SU-DHL-6 (cell line): Measurements from ENCODE around the gene CNTD1.

Source experiments
- H2AFZ ChIP-seq: fragments of 200-600 bp; sonication (generic); 2 replicates; pipeline ENCODE4 v1.6.1; 2014; ENCODE audit warnings: low read depth, mild to moderate bottlenecking, moderate library complexity, mixed read lengths, antibody characterized with exemption, low read length; ENCODE audit not compliant: severe bottlenecking
- H3F3A ChIP-seq: fragments of 200-600 bp; shearing (Covaris generic); 2 replicates; pipeline ENCODE4 v1.6.0; 2016; ENCODE audit warnings: antibody characterized with exemption, mild to moderate bottlenecking; ENCODE audit not compliant: insufficient read depth
- H3K27ac ChIP-seq: fragments of 200-600 bp; sonication (generic); 2 replicates; pipeline ENCODE4 v1.5.1; 2016; ENCODE audit warnings: low read depth, mild to moderate bottlenecking, low read length, moderate library complexity, mixed read lengths
- H3K27me3 ChIP-seq: fragments of 200-600 bp; sonication (generic), shearing (Covaris generic); 2 replicates; pipeline ENCODE4 v1.6.0; 2014; ENCODE audit warnings: mild to moderate bottlenecking, low read length
- H3K36me3 ChIP-seq: fragments of 200-600 bp; sonication (generic); 2 replicates; pipeline ENCODE4 v1.6.1; 2014; ENCODE audit warnings: mild to moderate bottlenecking, low read length, mixed read lengths
- H3K4me2 ChIP-seq: fragments of 300-600, 200-600 bp; shearing (Covaris generic), sonication (generic); 2 replicates; pipeline ENCODE4 v1.6.0; 2014; ENCODE audit warnings: low read length, low read depth, mild to moderate bottlenecking; ENCODE audit not compliant: poor library complexity, severe bottlenecking
- H3K4me3 ChIP-seq: fragments of 200-600 bp; sonication (generic); 2 replicates; pipeline ENCODE4 v1.5.1; 2014; ENCODE audit warnings: antibody characterized with exemption, low read length, mild to moderate bottlenecking, mixed read lengths; ENCODE audit not compliant: insufficient read depth, poor library complexity, severe bottlenecking
- H3K79me2 ChIP-seq: fragments of 200-600 bp; sonication (generic); 2 replicates; pipeline ENCODE4 v1.6.1; 2014; ENCODE audit warnings: mild to moderate bottlenecking, low read length, moderate library complexity; ENCODE audit not compliant: insufficient read depth
- H3K9ac ChIP-seq: fragments of 200-600 bp; sonication (generic); 2 replicates; pipeline ENCODE4 v1.7.0; 2014; ENCODE audit warnings: mild to moderate bottlenecking, low read length
- H3K9me2 ChIP-seq: fragments of 200-600 bp; sonication (generic); replicated peaks from 2 replicates; pipeline ENCODE4 v1.6.1; 2014; ENCODE audit warnings: low read length; ENCODE audit not compliant: insufficient read depth
- H3K9me3 ChIP-seq: fragments of 200-600 bp; sonication (generic); 2 replicates; pipeline ENCODE4 v1.6.1; 2014; ENCODE audit warnings: low read length, mixed read lengths; ENCODE audit not compliant: insufficient read depth
- H4K20me1 ChIP-seq: fragments of 200-600 bp; sonication (generic); 2 replicates; pipeline ENCODE4 v1.6.1; 2014; ENCODE audit warnings: low read depth, mild to moderate bottlenecking, antibody characterized with exemption, low read length, moderate library complexity, mixed read lengths
- EZH2phosphoT487 ChIP-seq: fragments of 200-600 bp; sonication (generic), shearing (Covaris generic); conservative IDR thresholded peaks from 2 replicates; pipeline ENCODE4 v1.6.1; 2018; ENCODE audit warnings: mild to moderate bottlenecking, antibody characterized with exemption, low read length, moderate library complexity, mixed read lengths
- TF ChIP-seq, protein P1 (sequence below): fragments of 200-600 bp; sonication (generic); IDR thresholded peaks from one replicate; pipeline ENCODE4 v1.5.1; 2017; ENCODE audit warnings: antibody characterized with exemption, mild to moderate bottlenecking, low read length, moderate library complexity; ENCODE audit not compliant: insufficient read depth, poor library complexity, severe bottlenecking

CNTD1 gene

DNA sequence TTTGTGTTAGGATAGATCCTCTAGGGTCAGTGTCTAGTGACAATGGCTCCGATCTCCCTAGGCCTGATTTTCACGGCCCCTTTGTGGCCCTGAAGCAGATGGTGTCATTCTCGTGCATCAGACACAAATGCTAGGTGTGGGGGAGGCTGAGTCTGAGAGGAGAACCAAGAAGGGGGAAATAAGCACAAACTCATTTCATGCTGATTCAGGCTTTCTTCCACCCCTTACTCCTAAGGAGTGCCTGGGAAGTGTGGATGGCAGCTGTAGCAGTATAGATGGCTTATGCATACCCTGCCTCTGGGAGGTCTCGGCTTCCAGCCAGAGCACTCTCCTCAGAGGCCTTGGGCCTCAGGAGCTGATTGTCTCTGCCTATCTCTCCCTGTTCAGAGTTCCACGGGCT, 20.1 kb upstream of the CNTD1 start:
- H3K4me2 ChIP-seq: no peak overlapping the region
- no peaks in the 10 kb centered on the region for H4K20me1 ChIP-seq
- H2AFZ ChIP-seq: no peak overlapping the region
- H3K36me3 ChIP-seq: peaks cover 4% of the 10 kb centered on the region
- TF ChIP-seq EZH2phosphoT487: no peak
- TF ChIP-seq, protein P1, sequence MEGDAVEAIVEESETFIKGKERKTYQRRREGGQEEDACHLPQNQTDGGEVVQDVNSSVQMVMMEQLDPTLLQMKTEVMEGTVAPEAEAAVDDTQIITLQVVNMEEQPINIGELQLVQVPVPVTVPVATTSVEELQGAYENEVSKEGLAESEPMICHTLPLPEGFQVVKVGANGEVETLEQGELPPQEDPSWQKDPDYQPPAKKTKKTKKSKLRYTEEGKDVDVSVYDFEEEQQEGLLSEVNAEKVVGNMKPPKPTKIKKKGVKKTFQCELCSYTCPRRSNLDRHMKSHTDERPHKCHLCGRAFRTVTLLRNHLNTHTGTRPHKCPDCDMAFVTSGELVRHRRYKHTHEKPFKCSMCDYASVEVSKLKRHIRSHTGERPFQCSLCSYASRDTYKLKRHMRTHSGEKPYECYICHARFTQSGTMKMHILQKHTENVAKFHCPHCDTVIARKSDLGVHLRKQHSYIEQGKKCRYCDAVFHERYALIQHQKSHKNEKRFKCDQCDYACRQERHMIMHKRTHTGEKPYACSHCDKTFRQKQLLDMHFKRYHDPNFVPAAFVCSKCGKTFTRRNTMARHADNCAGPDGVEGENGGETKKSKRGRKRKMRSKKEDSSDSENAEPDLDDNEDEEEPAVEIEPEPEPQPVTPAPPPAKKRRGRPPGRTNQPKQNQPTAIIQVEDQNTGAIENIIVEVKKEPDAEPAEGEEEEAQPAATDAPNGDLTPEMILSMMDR: no peak
- H3K9me2 ChIP-seq: no peaks in the 10 kb centered on the region
- H3K9ac ChIP-seq: no peak overlapping the region
- H3K4me3 ChIP-seq: no peak overlapping the region
- H3K79me2 ChIP-seq: 0 out of 2 replicates have a peak, but pooled peaks cover 7% of the 10 kb centered on the region
- no peaks in the 10 kb centered on the region for H3K9me3 ChIP-seq
- no peaks in the 10 kb centered on the region for H3K27me3 ChIP-seq
- 0 out of 2 replicates have a peak, but pooled peaks cover 3% of the 10 kb centered on the region for H3F3A ChIP-seq
- H3K27ac ChIP-seq: no peak overlapping the region

- Histone ChIP-seq H3K9ac (no peak overlapping the region), H3K27ac (no peak overlapping the region), H3K27me3 (no peaks in the 10 kb centered on the region), H3K4me2 (no peak overlapping the region), H3K9me2 (no peaks in the 10 kb centered on the region), H4K20me1 (no peaks in the 10 kb centered on the region), H3K36me3 (peaks cover 4% of the 10 kb centered on the region), H2AFZ (no peak overlapping the region), H3K79me2 (0 out of 2 replicates have a peak, but pooled peaks cover under 1% of the 10 kb centered on the region), H3F3A (0 out of 2 replicates have a peak, but pooled peaks cover 3% of the 10 kb centered on the region), H3K4me3 (no peak overlapping the region), H3K9me3 (no peaks in the 10 kb centered on the region)
- TF ChIP-seq EZH2phosphoT487: no peak
- TF ChIP-seq, protein P1: no peak
Measured at GRCh38 chr17:42779304-42779935, 19.2 kb upstream of the CNTD1 start.

DNA sequence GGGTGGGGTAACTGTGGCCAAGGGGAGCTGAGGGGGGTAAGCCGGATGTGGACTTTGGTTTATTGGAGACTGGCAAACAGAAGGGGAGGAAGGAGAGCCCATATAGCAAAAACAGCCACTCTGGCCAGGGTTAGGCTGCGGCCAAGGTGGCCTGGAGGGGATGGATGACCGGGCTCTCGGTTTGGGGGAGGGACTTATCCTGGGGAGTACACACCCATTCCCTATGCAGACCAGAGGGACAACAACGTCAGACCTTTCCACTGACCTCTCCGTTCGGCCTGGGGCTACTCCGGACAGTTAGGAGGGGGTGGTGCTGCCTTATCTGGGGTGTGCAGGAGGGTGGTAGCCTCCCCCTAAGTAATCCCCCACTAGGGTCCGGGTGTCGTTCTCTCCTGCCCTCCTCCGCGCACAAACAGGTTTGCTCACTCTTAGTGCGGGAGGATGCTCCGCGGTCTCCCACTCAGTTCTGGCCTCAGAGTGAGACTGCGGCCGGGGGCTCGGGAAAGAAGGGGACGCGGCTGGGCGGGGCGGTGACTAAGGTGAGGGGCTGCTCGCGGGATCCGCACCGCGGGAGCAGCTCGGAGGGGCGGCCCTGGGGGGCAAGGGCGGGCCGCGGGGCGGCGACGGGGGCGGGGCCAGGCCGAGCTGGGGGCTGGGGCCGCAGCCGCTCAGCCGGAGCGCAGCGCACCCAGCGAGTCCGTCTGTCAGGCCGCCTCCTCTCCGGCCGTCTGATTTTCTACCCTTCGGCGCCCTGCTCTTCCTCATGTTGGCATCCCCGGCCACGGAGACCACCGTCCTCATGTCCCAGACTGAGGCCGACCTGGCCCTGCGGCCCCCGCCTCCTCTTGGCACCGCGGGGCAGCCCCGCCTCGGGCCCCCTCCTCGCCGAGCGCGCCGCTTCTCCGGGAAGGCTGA, 18.5 kb upstream of the CNTD1 start, which contains the start of gene WNK4:
TSS of gene WNK4 (plus strand) at position 675 of the 915 bp plus-strand sequence. CDS start at position 764, 89 bp downstream.
- Histone ChIP-seq H3K27me3 (no peaks in the 10 kb centered on the region), H3K9me3 (no peaks in the 10 kb centered on the region), H3K27ac (no peak within 1 kb of the TSS), H3K9me2 (no peaks in the 10 kb centered on the region), H3K36me3 (peaks cover 4% of the 10 kb centered on the region), H3F3A (no peaks in the 10 kb centered on the region), H4K20me1 (no peaks in the 10 kb centered on the region), H3K4me3 (no peak within 1 kb of the TSS), H3K4me2 (no peak within 1 kb of the TSS), H3K9ac (no peak within 1 kb of the TSS), H3K79me2 (no peaks in the 10 kb centered on the region), H2AFZ (no peak within 1 kb of the TSS)
- TF ChIP-seq, protein P1: no peak
- no peak for TF ChIP-seq EZH2phosphoT487
